ENCODE data around the gene MBNL3. TPM values are rescaled to one million over a fixed set of nuclear protein-coding genes. Genes with fewer than 3 reads are reported as not detected.

MBNL3 gene
- total RNA-seq, 1 experiment from 2014 or later: 4.6 TPM

DNA sequence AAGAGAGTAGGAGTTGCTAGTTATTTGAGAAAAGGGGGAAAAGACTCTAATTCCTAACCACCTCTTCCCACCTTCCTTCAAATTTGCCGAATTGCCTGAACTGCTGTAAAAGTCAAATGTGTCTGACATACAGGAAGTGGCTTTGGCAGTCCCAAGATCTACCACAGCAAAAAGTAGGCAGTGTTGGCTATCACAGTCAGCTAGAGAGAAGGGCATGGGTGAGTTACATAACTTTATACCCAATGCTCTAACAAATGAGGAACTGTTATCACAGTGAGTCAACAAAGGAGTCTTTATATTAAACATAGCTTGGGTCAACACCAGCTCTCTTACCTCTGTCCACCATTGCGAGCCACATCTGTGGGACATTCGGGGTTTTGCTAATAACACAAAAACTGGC lies 2.4 kb upstream of the MBNL3 start:
- Histone ChIP-seq H2AFZ (ENCODE audit: low read depth, low read length, poor library complexity, severe bottlenecking) (no peak overlapping the region), H3K27me3 (ENCODE audit: insufficient read depth, low read length) (peaks cover 47% of the 10 kb centered on the region), H3K9me2 (ENCODE audit: insufficient read depth) (no peaks in the 10 kb centered on the region), H3K79me2 (ENCODE audit: insufficient read depth, low read length) (no peaks in the 10 kb centered on the region), H3K4me3 (replicated peaks in 1 of 2; ENCODE audit: low read depth in 1 of 2, low read length in 2 of 2) (no peak overlapping the region), H3K9ac (ENCODE audit: low read length) (no peak overlapping the region), H3K4me1 (ENCODE audit: control insufficient read depth in 1 of 2, insufficient read depth in 2 of 2, low read length in 2 of 2) (peaks cover 0 to 17% of the 10 kb centered on the region in 2 experiments; a peak in 1 of 4 replicates), H3K4me2 (ENCODE audit: low read length) (no peak overlapping the region), H3K36me3 (ENCODE audit: control insufficient read depth in 1 of 2, insufficient read depth in 2 of 2, low read length in 2 of 2) (no peaks in the 10 kb centered on the region), H3K9me3 (ENCODE audit: control insufficient read depth in 1 of 2, insufficient read depth in 1 of 2, low read depth in 1 of 2, low read length in 2 of 2) (no peaks in the 10 kb centered on the region), H3K27ac (ENCODE audit: low read depth, low read length) (no peak overlapping the region), H4K20me1 (ENCODE audit: insufficient read depth) (no peaks in the 10 kb centered on the region)
- intact Hi-C loops (cut with micrococcal nuclease): no loop called here
- DNase-seq (ENCODE audit: low read depth, low spot score) (no peak), ATAC-seq (no peak)
- ChIA-PET RAD21 (ENCODE audit: low non-redundant PET in 1 of 2, low total read pairs in 2 of 2, uncharacterized antibody in 2 of 2, unreplicated experiment in 2 of 2) (no interaction called here), CTCF (no interaction called here), POLR2A (no interaction called here)
- BruUV-seq (replicated peaks): no TSS peak
- TF ChIP-seq, protein P1, sequence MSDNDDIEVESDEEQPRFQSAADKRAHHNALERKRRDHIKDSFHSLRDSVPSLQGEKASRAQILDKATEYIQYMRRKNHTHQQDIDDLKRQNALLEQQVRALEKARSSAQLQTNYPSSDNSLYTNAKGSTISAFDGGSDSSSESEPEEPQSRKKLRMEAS (IDR thresholded peaks at IDR 0.05): no peak
- TF ChIP-seq ELF1 (IDR thresholded peaks at IDR 0.05; ENCODE audit: borderline replicate concordance, low read depth): no peak
- no peak for TF ChIP-seq EZH2phosphoT487 (IDR thresholded peaks at IDR 0.05; ENCODE audit: borderline replicate concordance)

DNA sequence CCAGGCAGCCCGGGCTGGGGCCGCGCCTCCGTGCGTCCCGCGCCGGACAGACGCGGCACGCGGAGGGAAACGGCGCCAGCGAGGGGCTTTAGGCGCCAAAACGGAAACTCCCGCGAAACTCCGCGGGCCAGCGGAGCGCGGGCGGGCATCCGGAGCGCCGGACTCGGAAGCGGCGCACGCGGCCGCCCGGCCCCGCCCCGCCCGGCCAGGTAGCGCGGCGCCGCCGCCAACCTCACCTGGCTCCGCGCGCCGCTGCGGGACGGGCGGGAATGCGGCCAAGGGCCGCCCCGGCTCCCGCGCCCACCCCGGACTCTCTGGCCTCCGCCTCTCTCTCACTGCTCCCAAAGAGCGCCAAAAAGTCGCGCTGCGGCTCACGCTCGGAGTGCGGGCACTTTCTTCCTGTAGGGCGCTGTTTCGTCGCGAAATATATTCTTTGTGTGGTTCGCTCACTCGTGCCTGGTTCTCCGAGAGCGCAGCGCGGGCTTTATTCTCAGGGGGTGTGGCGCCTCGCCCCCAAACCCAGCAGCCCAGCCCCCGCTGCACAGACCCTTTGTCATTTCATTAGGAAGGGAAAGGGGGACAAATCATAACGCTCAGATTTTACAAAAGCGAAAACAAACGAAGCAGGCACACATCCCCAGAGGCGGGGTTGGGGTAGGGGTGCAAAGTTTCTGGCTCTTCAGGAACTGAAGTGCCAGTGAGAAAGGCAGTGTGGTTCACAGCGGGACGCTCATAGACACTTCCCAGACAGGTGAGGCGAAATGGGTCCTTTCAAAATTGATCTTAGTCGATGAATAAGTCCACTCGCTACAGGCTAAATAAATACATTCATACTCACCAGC lies 961 bp upstream of the MBNL3 start:
- intact Hi-C loops (cut with micrococcal nuclease): no loop called here
- ATAC-seq (peak; percentile 67), DNase-seq (ENCODE audit: low read depth, low spot score) (no peak)
- TF ChIP-seq SP1 (IDR thresholded peaks at IDR 0.05; ENCODE audit: low read depth): no peak
- no peak for TF ChIP-seq ZFX (IDR thresholded peaks at IDR 0.05)
- TF ChIP-seq, protein P2, sequence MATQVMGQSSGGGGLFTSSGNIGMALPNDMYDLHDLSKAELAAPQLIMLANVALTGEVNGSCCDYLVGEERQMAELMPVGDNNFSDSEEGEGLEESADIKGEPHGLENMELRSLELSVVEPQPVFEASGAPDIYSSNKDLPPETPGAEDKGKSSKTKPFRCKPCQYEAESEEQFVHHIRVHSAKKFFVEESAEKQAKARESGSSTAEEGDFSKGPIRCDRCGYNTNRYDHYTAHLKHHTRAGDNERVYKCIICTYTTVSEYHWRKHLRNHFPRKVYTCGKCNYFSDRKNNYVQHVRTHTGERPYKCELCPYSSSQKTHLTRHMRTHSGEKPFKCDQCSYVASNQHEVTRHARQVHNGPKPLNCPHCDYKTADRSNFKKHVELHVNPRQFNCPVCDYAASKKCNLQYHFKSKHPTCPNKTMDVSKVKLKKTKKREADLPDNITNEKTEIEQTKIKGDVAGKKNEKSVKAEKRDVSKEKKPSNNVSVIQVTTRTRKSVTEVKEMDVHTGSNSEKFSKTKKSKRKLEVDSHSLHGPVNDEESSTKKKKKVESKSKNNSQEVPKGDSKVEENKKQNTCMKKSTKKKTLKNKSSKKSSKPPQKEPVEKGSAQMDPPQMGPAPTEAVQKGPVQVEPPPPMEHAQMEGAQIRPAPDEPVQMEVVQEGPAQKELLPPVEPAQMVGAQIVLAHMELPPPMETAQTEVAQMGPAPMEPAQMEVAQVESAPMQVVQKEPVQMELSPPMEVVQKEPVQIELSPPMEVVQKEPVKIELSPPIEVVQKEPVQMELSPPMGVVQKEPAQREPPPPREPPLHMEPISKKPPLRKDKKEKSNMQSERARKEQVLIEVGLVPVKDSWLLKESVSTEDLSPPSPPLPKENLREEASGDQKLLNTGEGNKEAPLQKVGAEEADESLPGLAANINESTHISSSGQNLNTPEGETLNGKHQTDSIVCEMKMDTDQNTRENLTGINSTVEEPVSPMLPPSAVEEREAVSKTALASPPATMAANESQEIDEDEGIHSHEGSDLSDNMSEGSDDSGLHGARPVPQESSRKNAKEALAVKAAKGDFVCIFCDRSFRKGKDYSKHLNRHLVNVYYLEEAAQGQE (IDR thresholded peaks at IDR 0.05; ENCODE audit: low read depth): no peak
- TF ChIP-seq ZNF274 (IDR thresholded peaks at IDR 0.05; ENCODE audit: low read depth, low read length): no peak
- peak overlapping the region; percentile 71 for H3K4me2 ChIP-seq (ENCODE audit: low read length)
- no peak overlapping the region for H3K27ac ChIP-seq (ENCODE audit: low read depth, low read length)
- ChIA-PET RAD21 (ENCODE audit: low non-redundant PET in 1 of 2, low total read pairs in 2 of 2, uncharacterized antibody in 2 of 2, unreplicated experiment in 2 of 2) (no interaction called here), CTCF (no interaction called here), POLR2A (no interaction called here)
- no peaks in the 10 kb centered on the region for H3K79me2 ChIP-seq (ENCODE audit: insufficient read depth, low read length)
- H3K4me3 ChIP-seq (replicated peaks in 1 of 2; ENCODE audit: low read depth in 1 of 2, low read length in 2 of 2): peak overlapping the region; percentile 27 to 47
- no peaks in the 10 kb centered on the region for H3K36me3 ChIP-seq (ENCODE audit: control insufficient read depth in 1 of 2, insufficient read depth in 2 of 2, low read length in 2 of 2)
- no peaks in the 10 kb centered on the region for H3K9me2 ChIP-seq (ENCODE audit: insufficient read depth)
- H3K9me3 ChIP-seq (ENCODE audit: control insufficient read depth in 1 of 2, insufficient read depth in 1 of 2, low read depth in 1 of 2, low read length in 2 of 2): no peaks in the 10 kb centered on the region
- 0 out of 2 replicates have a peak overlapping the region, but pooled peaks have one; percentile 14 for H3K9ac ChIP-seq (ENCODE audit: low read length)
- no TSS peak for BruUV-seq (replicated peaks)
- H2AFZ ChIP-seq (ENCODE audit: low read depth, low read length, poor library complexity, severe bottlenecking): peak overlapping the region; percentile 21
- peaks cover 51% of the 10 kb centered on the region for H3K27me3 ChIP-seq (ENCODE audit: insufficient read depth, low read length)
- peaks cover 0 to 17% of the 10 kb centered on the region in 2 experiments; a peak in 1 of 4 replicates for H3K4me1 ChIP-seq (ENCODE audit: control insufficient read depth in 1 of 2, insufficient read depth in 2 of 2, low read length in 2 of 2)
- no peaks in the 10 kb centered on the region for H4K20me1 ChIP-seq (ENCODE audit: insufficient read depth)

Measured in HCT116 (cell line).